Measurements from ENCODE around the gene C9orf50. TPM values are rescaled to one million over a fixed set of nuclear protein-coding genes. Genes with fewer than 3 reads are reported as not detected.

The C9orf50 gene
- polyA plus RNA-seq, 1 donor from 2014 or later: not detected

GRCh38 chr9:129644365-129644764 is 23.5 kb upstream of the C9orf50 start:
- Histone ChIP-seq H4K20me1 (ENCODE audit: insufficient read depth) (peaks cover 8% of the 10 kb centered on the region), H3K9me2 (ENCODE audit: insufficient read depth, low read length) (no peaks in the 10 kb centered on the region), H2AFZ (ENCODE audit: low read depth, low read length) (no peak overlapping the region), H3K4me3 (ENCODE audit: low read length) (no peak overlapping the region), H3F3A (ENCODE audit: insufficient read depth, low read length, poor library complexity, severe bottlenecking) (no peaks in the 10 kb centered on the region), H3K9ac (ENCODE audit: low read length) (no peak overlapping the region), H3K9me3 (ENCODE audit: low read length) (no peaks in the 10 kb centered on the region), H3K27me3 (ENCODE audit: insufficient read depth, low read depth, low read length) (no peaks in the 10 kb centered on the region), H3K36me3 (ENCODE audit: insufficient read depth, low read length) (no peaks in the 10 kb centered on the region), H3K79me2 (replicated peaks; ENCODE audit: insufficient read depth, low read length) (peaks cover 15% of the 10 kb centered on the region), H3K4me2 (ENCODE audit: low read length) (no peak overlapping the region), H3K27ac (ENCODE audit: low read length) (no peak overlapping the region)
- TF ChIP-seq RAD21 (conservative IDR thresholded peaks at IDR 0.05) (no peak), MXI1 (conservative IDR thresholded peaks at IDR 0.05; ENCODE audit: poor library complexity, severe bottlenecking) (no peak), POLR2AphosphoS5 (IDR thresholded peaks at IDR 0.05) (no peak), EP300 (conservative IDR thresholded peaks at IDR 0.05; ENCODE audit: poor library complexity, severe bottlenecking) (no peak), TAF1 (IDR thresholded peaks at IDR 0.05; ENCODE audit: low read depth) (no peak), SMC3 (conservative IDR thresholded peaks at IDR 0.05; ENCODE audit: poor library complexity) (no peak), EZH2 (IDR thresholded peaks at IDR 0.05; ENCODE audit: borderline replicate concordance, insufficient read depth, low read length, poor library complexity, severe bottlenecking) (no peak)
- TF ChIP-seq, protein P1, sequence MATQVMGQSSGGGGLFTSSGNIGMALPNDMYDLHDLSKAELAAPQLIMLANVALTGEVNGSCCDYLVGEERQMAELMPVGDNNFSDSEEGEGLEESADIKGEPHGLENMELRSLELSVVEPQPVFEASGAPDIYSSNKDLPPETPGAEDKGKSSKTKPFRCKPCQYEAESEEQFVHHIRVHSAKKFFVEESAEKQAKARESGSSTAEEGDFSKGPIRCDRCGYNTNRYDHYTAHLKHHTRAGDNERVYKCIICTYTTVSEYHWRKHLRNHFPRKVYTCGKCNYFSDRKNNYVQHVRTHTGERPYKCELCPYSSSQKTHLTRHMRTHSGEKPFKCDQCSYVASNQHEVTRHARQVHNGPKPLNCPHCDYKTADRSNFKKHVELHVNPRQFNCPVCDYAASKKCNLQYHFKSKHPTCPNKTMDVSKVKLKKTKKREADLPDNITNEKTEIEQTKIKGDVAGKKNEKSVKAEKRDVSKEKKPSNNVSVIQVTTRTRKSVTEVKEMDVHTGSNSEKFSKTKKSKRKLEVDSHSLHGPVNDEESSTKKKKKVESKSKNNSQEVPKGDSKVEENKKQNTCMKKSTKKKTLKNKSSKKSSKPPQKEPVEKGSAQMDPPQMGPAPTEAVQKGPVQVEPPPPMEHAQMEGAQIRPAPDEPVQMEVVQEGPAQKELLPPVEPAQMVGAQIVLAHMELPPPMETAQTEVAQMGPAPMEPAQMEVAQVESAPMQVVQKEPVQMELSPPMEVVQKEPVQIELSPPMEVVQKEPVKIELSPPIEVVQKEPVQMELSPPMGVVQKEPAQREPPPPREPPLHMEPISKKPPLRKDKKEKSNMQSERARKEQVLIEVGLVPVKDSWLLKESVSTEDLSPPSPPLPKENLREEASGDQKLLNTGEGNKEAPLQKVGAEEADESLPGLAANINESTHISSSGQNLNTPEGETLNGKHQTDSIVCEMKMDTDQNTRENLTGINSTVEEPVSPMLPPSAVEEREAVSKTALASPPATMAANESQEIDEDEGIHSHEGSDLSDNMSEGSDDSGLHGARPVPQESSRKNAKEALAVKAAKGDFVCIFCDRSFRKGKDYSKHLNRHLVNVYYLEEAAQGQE (IDR thresholded peaks at IDR 0.05; ENCODE audit: borderline replicate concordance): no peak
- TF ChIP-seq, protein P2, sequence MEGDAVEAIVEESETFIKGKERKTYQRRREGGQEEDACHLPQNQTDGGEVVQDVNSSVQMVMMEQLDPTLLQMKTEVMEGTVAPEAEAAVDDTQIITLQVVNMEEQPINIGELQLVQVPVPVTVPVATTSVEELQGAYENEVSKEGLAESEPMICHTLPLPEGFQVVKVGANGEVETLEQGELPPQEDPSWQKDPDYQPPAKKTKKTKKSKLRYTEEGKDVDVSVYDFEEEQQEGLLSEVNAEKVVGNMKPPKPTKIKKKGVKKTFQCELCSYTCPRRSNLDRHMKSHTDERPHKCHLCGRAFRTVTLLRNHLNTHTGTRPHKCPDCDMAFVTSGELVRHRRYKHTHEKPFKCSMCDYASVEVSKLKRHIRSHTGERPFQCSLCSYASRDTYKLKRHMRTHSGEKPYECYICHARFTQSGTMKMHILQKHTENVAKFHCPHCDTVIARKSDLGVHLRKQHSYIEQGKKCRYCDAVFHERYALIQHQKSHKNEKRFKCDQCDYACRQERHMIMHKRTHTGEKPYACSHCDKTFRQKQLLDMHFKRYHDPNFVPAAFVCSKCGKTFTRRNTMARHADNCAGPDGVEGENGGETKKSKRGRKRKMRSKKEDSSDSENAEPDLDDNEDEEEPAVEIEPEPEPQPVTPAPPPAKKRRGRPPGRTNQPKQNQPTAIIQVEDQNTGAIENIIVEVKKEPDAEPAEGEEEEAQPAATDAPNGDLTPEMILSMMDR (IDR thresholded peaks at IDR 0.05; ENCODE audit: poor library complexity, severe bottlenecking): no peak

DNA sequence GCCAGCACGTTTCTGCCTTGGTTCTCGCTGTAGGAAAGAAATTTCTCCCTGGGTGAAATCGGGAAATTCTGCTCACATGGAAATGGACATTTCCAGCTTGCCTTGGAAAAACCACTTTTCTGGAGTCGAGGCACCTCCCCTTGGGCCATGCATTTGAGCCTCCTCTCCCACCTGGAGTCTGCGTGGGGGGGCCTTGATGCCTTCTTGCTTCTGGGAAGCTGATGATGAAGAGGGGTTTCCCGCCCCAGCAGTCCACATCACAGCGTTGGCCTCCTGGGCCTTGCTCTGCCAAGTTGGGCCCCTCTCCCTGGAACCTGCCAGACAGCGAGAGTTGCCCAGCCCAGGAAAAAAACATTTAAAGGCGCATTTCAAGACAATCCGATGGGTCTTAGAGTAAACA is 22.8 kb upstream of the C9orf50 start:
- Histone ChIP-seq H3K9ac (ENCODE audit: low read length) (no peak overlapping the region), H3K27me3 (ENCODE audit: insufficient read depth, low read depth, low read length) (no peaks in the 10 kb centered on the region), H3K27ac (ENCODE audit: low read length) (no peak overlapping the region), H4K20me1 (ENCODE audit: insufficient read depth) (peaks cover 8% of the 10 kb centered on the region), H3K9me3 (ENCODE audit: low read length) (no peaks in the 10 kb centered on the region), H3K4me2 (ENCODE audit: low read length) (no peak overlapping the region), H3K36me3 (ENCODE audit: insufficient read depth, low read length) (no peaks in the 10 kb centered on the region), H3K9me2 (ENCODE audit: insufficient read depth, low read length) (no peaks in the 10 kb centered on the region), H3K4me3 (ENCODE audit: low read length) (no peak overlapping the region), H3K79me2 (replicated peaks; ENCODE audit: insufficient read depth, low read length) (peaks cover 15% of the 10 kb centered on the region), H2AFZ (ENCODE audit: low read depth, low read length) (no peak overlapping the region), H3F3A (ENCODE audit: insufficient read depth, low read length, poor library complexity, severe bottlenecking) (no peaks in the 10 kb centered on the region)
- TF ChIP-seq, protein P1 (IDR thresholded peaks at IDR 0.05; ENCODE audit: borderline replicate concordance): no peak
- TF ChIP-seq MXI1 (conservative IDR thresholded peaks at IDR 0.05; ENCODE audit: poor library complexity, severe bottlenecking) (no peak), TAF1 (IDR thresholded peaks at IDR 0.05; ENCODE audit: low read depth) (no peak), EP300 (conservative IDR thresholded peaks at IDR 0.05; ENCODE audit: poor library complexity, severe bottlenecking) (no peak), EZH2 (IDR thresholded peaks at IDR 0.05; ENCODE audit: borderline replicate concordance, insufficient read depth, low read length, poor library complexity, severe bottlenecking) (no peak), POLR2AphosphoS5 (IDR thresholded peaks at IDR 0.05) (no peak), SMC3 (conservative IDR thresholded peaks at IDR 0.05; ENCODE audit: poor library complexity) (no peak), RAD21 (conservative IDR thresholded peaks at IDR 0.05) (no peak)
- TF ChIP-seq, protein P2 (IDR thresholded peaks at IDR 0.05; ENCODE audit: poor library complexity, severe bottlenecking): no peak

Data from neural cell (in vitro differentiated cells).